Ishikawa (cell line): ENCODE measurements around the gene KRT24.

ENCODE experiments used
- FOXM1 ChIP-seq: IDR thresholded peaks from 2 replicates; pipeline ENCODE4 v1.6.1; 2012; ENCODE audit warnings: low read depth, borderline replicate concordance
- TF ChIP-seq, protein P1 (sequence below): IDR thresholded peaks from 2 replicates; pipeline ENCODE4 v1.6.1; 2012

DNA sequence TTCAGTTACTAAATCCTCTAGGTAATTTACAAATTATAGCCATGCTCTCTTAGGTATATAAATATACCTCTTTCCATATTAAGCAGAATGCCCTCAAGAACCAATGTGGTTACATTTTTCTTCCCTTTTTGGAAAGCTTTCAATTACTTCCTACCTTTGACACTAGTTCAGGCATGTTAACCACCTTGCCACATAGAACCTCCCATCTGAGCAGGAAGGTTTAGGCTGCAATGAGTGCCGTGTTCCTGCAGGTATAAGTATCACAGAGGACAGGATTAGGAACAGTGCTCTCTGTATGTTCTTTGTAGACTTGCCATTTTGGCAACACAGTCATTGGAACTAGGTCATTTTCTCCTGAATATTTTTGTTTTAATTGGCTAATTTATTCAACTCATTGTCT, 31.5 kb upstream of the KRT24 start:
- no peak for TF ChIP-seq FOXM1
- TF ChIP-seq, protein P1, sequence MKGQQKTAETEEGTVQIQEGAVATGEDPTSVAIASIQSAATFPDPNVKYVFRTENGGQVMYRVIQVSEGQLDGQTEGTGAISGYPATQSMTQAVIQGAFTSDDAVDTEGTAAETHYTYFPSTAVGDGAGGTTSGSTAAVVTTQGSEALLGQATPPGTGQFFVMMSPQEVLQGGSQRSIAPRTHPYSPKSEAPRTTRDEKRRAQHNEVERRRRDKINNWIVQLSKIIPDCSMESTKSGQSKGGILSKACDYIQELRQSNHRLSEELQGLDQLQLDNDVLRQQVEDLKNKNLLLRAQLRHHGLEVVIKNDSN = no peak
